SU-DHL-6 (cell line): Measurements from ENCODE around the gene CACNA1C.

Source experiments
- H2AFZ ChIP-seq: fragments of 200-600 bp; sonication (generic); 2 replicates; pipeline ENCODE4 v1.6.1; 2014; ENCODE audit warnings: low read depth, mild to moderate bottlenecking, moderate library complexity, mixed read lengths, antibody characterized with exemption, low read length; ENCODE audit not compliant: severe bottlenecking
- H3F3A ChIP-seq: fragments of 200-600 bp; shearing (Covaris generic); 2 replicates; pipeline ENCODE4 v1.6.0; 2016; ENCODE audit warnings: antibody characterized with exemption, mild to moderate bottlenecking; ENCODE audit not compliant: insufficient read depth
- H3K27ac ChIP-seq: fragments of 200-600 bp; sonication (generic); 2 replicates; pipeline ENCODE4 v1.5.1; 2016; ENCODE audit warnings: low read depth, mild to moderate bottlenecking, low read length, moderate library complexity, mixed read lengths
- H3K27me3 ChIP-seq: fragments of 200-600 bp; sonication (generic), shearing (Covaris generic); 2 replicates; pipeline ENCODE4 v1.6.0; 2014; ENCODE audit warnings: mild to moderate bottlenecking, low read length
- H3K36me3 ChIP-seq: fragments of 200-600 bp; sonication (generic); 2 replicates; pipeline ENCODE4 v1.6.1; 2014; ENCODE audit warnings: mild to moderate bottlenecking, low read length, mixed read lengths
- H3K4me2 ChIP-seq: fragments of 300-600, 200-600 bp; shearing (Covaris generic), sonication (generic); 2 replicates; pipeline ENCODE4 v1.6.0; 2014; ENCODE audit warnings: low read length, low read depth, mild to moderate bottlenecking; ENCODE audit not compliant: poor library complexity, severe bottlenecking
- H3K4me3 ChIP-seq: fragments of 200-600 bp; sonication (generic); 2 replicates; pipeline ENCODE4 v1.5.1; 2014; ENCODE audit warnings: antibody characterized with exemption, low read length, mild to moderate bottlenecking, mixed read lengths; ENCODE audit not compliant: insufficient read depth, poor library complexity, severe bottlenecking
- H3K79me2 ChIP-seq: fragments of 200-600 bp; sonication (generic); 2 replicates; pipeline ENCODE4 v1.6.1; 2014; ENCODE audit warnings: mild to moderate bottlenecking, low read length, moderate library complexity; ENCODE audit not compliant: insufficient read depth
- H3K9ac ChIP-seq: fragments of 200-600 bp; sonication (generic); 2 replicates; pipeline ENCODE4 v1.7.0; 2014; ENCODE audit warnings: mild to moderate bottlenecking, low read length
- H3K9me2 ChIP-seq: fragments of 200-600 bp; sonication (generic); replicated peaks from 2 replicates; pipeline ENCODE4 v1.6.1; 2014; ENCODE audit warnings: low read length; ENCODE audit not compliant: insufficient read depth
- H3K9me3 ChIP-seq: fragments of 200-600 bp; sonication (generic); 2 replicates; pipeline ENCODE4 v1.6.1; 2014; ENCODE audit warnings: low read length, mixed read lengths; ENCODE audit not compliant: insufficient read depth
- H4K20me1 ChIP-seq: fragments of 200-600 bp; sonication (generic); 2 replicates; pipeline ENCODE4 v1.6.1; 2014; ENCODE audit warnings: low read depth, mild to moderate bottlenecking, antibody characterized with exemption, low read length, moderate library complexity, mixed read lengths
- CTCF ChIP-seq: fragments of 200-600 bp; sonication (generic); IDR thresholded peaks from one replicate; pipeline ENCODE4 v1.5.1; 2017; ENCODE audit warnings: antibody characterized with exemption, mild to moderate bottlenecking, low read length, moderate library complexity; ENCODE audit not compliant: insufficient read depth, poor library complexity, severe bottlenecking
- EZH2phosphoT487 ChIP-seq: fragments of 200-600 bp; sonication (generic), shearing (Covaris generic); conservative IDR thresholded peaks from 2 replicates; pipeline ENCODE4 v1.6.1; 2018; ENCODE audit warnings: mild to moderate bottlenecking, antibody characterized with exemption, low read length, moderate library complexity, mixed read lengths

CACNA1C gene

DNA sequence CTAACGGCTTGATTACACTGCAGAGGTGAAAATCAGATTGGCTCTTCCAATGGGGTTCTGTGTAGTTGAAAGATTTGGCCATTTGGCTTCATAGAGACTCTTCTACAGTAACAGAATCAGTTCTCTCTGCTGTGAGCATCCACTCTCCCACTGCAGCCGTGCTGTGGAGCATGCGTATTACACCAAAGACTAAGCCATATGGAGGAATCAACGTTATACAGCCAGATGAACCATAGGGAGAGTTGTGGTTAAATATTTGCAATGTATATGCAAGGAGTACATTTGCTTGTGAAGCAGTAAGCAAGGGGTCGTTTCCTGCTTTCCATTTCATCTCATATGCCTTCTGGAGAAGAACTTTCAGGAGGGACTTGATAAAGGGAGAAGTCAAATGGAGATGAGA, 410.9 kb downstream of the CACNA1C start:
- Histone ChIP-seq H3K4me3 (no peak overlapping the region), H3K9me2 (no peaks in the 10 kb centered on the region), H4K20me1 (no peaks in the 10 kb centered on the region), H3K79me2 (no peaks in the 10 kb centered on the region), H3F3A (no peaks in the 10 kb centered on the region), H3K9me3 (no peaks in the 10 kb centered on the region), H3K9ac (no peak overlapping the region), H3K27ac (no peak overlapping the region), H3K4me2 (no peak overlapping the region), H2AFZ (no peak overlapping the region), H3K36me3 (no peaks in the 10 kb centered on the region), H3K27me3 (no peaks in the 10 kb centered on the region)
- no peak for TF ChIP-seq EZH2phosphoT487
- no peak for TF ChIP-seq CTCF

- H3K4me3 ChIP-seq, result no peak overlapping the region
- H3K27me3 ChIP-seq, result no peaks in the 10 kb centered on the region
- H3K9me2 ChIP-seq, result no peaks in the 10 kb centered on the region
- TF ChIP-seq EZH2phosphoT487, result no peak
- no peak for TF ChIP-seq CTCF
- H3K9ac ChIP-seq, result no peak overlapping the region
- no peaks in the 10 kb centered on the region for H3K36me3 ChIP-seq
- H4K20me1 ChIP-seq, result no peaks in the 10 kb centered on the region
- H3F3A ChIP-seq, result no peaks in the 10 kb centered on the region
- no peak overlapping the region for H3K27ac ChIP-seq
- H3K4me2 ChIP-seq, result no peak overlapping the region
- no peaks in the 10 kb centered on the region for H3K79me2 ChIP-seq
- H2AFZ ChIP-seq, result no peak overlapping the region
- H3K9me3 ChIP-seq, result no peaks in the 10 kb centered on the region
These were observed 412.9 kb downstream of the CACNA1C start for GRCh38 chr12:2465681-2466080.

DNA sequence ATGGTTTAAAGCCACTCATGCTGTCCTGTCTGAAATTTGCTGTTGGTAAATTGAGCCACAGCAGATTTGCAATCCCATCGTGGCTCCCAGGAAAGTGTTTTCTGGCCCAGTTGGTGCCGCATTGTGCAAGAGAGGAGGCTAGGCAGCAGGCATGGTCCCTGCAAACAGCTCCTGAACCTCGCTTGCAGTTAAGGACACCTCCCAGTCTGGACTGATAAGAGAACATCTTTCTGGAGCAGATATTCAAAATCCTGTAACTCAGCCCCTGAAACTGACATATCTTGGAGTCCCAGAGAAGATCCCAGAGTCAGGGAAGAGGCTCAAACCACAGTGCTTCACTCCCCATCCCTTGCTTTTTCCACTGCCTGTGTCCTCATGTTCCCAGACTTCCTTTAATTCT, 413.4 kb downstream of the CACNA1C start:
- no peaks in the 10 kb centered on the region for H4K20me1 ChIP-seq
- H2AFZ ChIP-seq, result no peak overlapping the region
- H3K27me3 ChIP-seq, result no peaks in the 10 kb centered on the region
- H3K9me3 ChIP-seq, result no peaks in the 10 kb centered on the region
- no peak overlapping the region for H3K27ac ChIP-seq
- no peak overlapping the region for H3K4me3 ChIP-seq
- H3K4me2 ChIP-seq, result no peak overlapping the region
- H3K9ac ChIP-seq, result no peak overlapping the region
- no peak for TF ChIP-seq EZH2phosphoT487
- no peak for TF ChIP-seq CTCF
- H3K79me2 ChIP-seq, result no peaks in the 10 kb centered on the region
- no peaks in the 10 kb centered on the region for H3K36me3 ChIP-seq
- no peaks in the 10 kb centered on the region for H3K9me2 ChIP-seq
- no peaks in the 10 kb centered on the region for H3F3A ChIP-seq
